GM23248 (cell line): Measurements from ENCODE around the gene FARP2.

ENCODE experiments used
- EZH2 ChIP-seq: fragments of 200-600 bp; sonication (generic); IDR thresholded peaks from 2 replicates; pipeline ENCODE4 v1.6.1; 2018; ENCODE audit warnings: antibody characterized with exemption, mild to moderate bottlenecking; ENCODE audit not compliant: insufficient read depth, poor library complexity, severe bottlenecking
- EZH2phosphoT487 ChIP-seq: fragments of 200-600 bp; sonication (generic); IDR thresholded peaks from 2 replicates; pipeline ENCODE4 v1.6.1; 2018; ENCODE audit warnings: antibody characterized with exemption, moderate library complexity, mild to moderate bottlenecking, low read depth; ENCODE audit not compliant: insufficient read depth

- TF ChIP-seq EZH2 = no peak
- no peak for TF ChIP-seq EZH2phosphoT487
These were observed 74.1 kb downstream of the FARP2 start for GRCh38 chr2:241430178-241430577.
